Measurements from ENCODE around the gene PPM1B. TPM values are rescaled to one million over a fixed set of nuclear protein-coding genes. Genes with fewer than 3 reads are reported as not detected.
"Not testable (repeated sequence)": the region's sequence is repeated elsewhere in the genome, so short reads cannot be mapped to it uniquely, and the experiment has no call there.

Gene PPM1B
- total RNA-seq, 1 donor from 2014 or later = 21.9 TPM

GRCh38 chr2:44203542-44203941 is 34.9 kb downstream of the PPM1B start:
- DNase-seq (ENCODE audit: low read depth) = no peak
- TF ChIP-seq CTCF (conservative IDR thresholded peaks at IDR 0.05; ENCODE audit: low read depth, low read length) = no peak
- H3K4me3 ChIP-seq (ENCODE audit: low read depth, low read length) = no peak overlapping the region

- no peak for DNase-seq (ENCODE audit: low read depth)
- no peak for TF ChIP-seq CTCF (conservative IDR thresholded peaks at IDR 0.05; ENCODE audit: low read depth, low read length)
- H3K4me3 ChIP-seq (ENCODE audit: low read depth, low read length) = no peak overlapping the region
These were observed 36.5 kb downstream of the PPM1B start for GRCh38 chr2:44205169-44205568.

GRCh38 chr2:44207102-44207501 is 38.4 kb downstream of the PPM1B start:
- no peak for DNase-seq (ENCODE audit: low read depth)
- no peak for TF ChIP-seq CTCF (conservative IDR thresholded peaks at IDR 0.05; ENCODE audit: low read depth, low read length)
- H3K4me3 ChIP-seq (ENCODE audit: low read depth, low read length) = no peak overlapping the region

- not testable (repeated sequence) for DNase-seq (ENCODE audit: low read depth); H3K4me3 ChIP-seq (ENCODE audit: low read depth, low read length)
These were observed 39.0 kb downstream of the PPM1B start for GRCh38 chr2:44207648-44208047.

- TF ChIP-seq CTCF (conservative IDR thresholded peaks at IDR 0.05; ENCODE audit: low read depth, low read length) = no peak
- H3K4me3 ChIP-seq (ENCODE audit: low read depth, low read length) = no peak overlapping the region
These were observed 41.7 kb downstream of the PPM1B start for GRCh38 chr2:44210362-44210761.

GRCh38 chr2:44211183-44211582 is 42.5 kb downstream of the PPM1B start:
- no peak overlapping the region for H3K4me3 ChIP-seq (ENCODE audit: low read depth, low read length)
- DNase-seq (ENCODE audit: low read depth) = no peak
- TF ChIP-seq CTCF (conservative IDR thresholded peaks at IDR 0.05; ENCODE audit: low read depth, low read length) = no peak

More at GRCh38 chr2:44210362-44210761, 41.7 kb downstream of the PPM1B start:
- no peak for DNase-seq (ENCODE audit: low read depth)

- TF ChIP-seq CTCF (conservative IDR thresholded peaks at IDR 0.05; ENCODE audit: low read depth, low read length) = no peak
- no peak for DNase-seq (ENCODE audit: low read depth)
- H3K4me3 ChIP-seq (ENCODE audit: low read depth, low read length) = no peak overlapping the region
These were observed 43.6 kb downstream of the PPM1B start for GRCh38 chr2:44212302-44212701.

- DNase-seq (ENCODE audit: low read depth) = no peak
- TF ChIP-seq CTCF (conservative IDR thresholded peaks at IDR 0.05; ENCODE audit: low read depth, low read length) = no peak
- H3K4me3 ChIP-seq (ENCODE audit: low read depth, low read length) = no peak overlapping the region
These were observed 47.2 kb downstream of the PPM1B start for GRCh38 chr2:44215827-44216226.

All from epithelial cell of proximal tubule (primary cell).